SK-N-MC (cell line): ENCODE data around the gene NFIX.

Source experiments
- DNase-seq: peaks from one replicate; pipeline ENCODE4 v3.0.0-alpha.2; 2011; ENCODE audit warnings: low read depth, low spot score
- H3K27ac ChIP-seq: fragments of 200-600 bp; sonication (generic); 2 replicates; pipeline ENCODE4 v1.5.1; 2016; ENCODE audit warnings: mixed run types
- H3K36me3 ChIP-seq: fragments of 200-600 bp; sonication (generic); 2 replicates; pipeline ENCODE4 v1.6.1; 2017; ENCODE audit warnings: antibody characterized with exemption, low read length, mixed read lengths; ENCODE audit not compliant: insufficient read depth
- H3K4me3 ChIP-seq: fragments of 200-600 bp; sonication (generic); 2 replicates; pipeline ENCODE4 v1.5.1; 2016
- H3K9ac ChIP-seq: fragments of 200-600 bp; sonication (generic); 2 replicates; pipeline ENCODE4 v1.8.0; 2017; ENCODE audit warnings: mixed run types, mixed read lengths; ENCODE audit not compliant: insufficient read length
- H3K9me3 ChIP-seq: fragments of 200-600 bp; sonication (generic); 2 replicates; pipeline ENCODE4 v1.6.1; 2017; ENCODE audit warnings: low read depth, mild to moderate bottlenecking, antibody characterized with exemption, low read length, moderate library complexity, mixed read lengths
- EZH2 ChIP-seq: fragments of 200-600 bp; sonication (generic); IDR thresholded peaks from one replicate; pipeline ENCODE4 v1.6.1; 2017; ENCODE audit warnings: antibody characterized with exemption
- FOXP2 ChIP-seq: optimal IDR thresholded peaks from 2 replicates; pipeline ENCODE3; 2011; ENCODE audit warnings: mild to moderate bottlenecking, moderate library complexity; ENCODE audit not compliant: insufficient read depth; ENCODE audit errors: extremely low read length, control extremely low read depth
- POLR2AphosphoS5 ChIP-seq: IDR thresholded peaks from 2 replicates; pipeline ENCODE4 v1.6.1; 2012; ENCODE audit warnings: mild to moderate bottlenecking, low read depth, low read length, borderline replicate concordance

Gene NFIX

DNA sequence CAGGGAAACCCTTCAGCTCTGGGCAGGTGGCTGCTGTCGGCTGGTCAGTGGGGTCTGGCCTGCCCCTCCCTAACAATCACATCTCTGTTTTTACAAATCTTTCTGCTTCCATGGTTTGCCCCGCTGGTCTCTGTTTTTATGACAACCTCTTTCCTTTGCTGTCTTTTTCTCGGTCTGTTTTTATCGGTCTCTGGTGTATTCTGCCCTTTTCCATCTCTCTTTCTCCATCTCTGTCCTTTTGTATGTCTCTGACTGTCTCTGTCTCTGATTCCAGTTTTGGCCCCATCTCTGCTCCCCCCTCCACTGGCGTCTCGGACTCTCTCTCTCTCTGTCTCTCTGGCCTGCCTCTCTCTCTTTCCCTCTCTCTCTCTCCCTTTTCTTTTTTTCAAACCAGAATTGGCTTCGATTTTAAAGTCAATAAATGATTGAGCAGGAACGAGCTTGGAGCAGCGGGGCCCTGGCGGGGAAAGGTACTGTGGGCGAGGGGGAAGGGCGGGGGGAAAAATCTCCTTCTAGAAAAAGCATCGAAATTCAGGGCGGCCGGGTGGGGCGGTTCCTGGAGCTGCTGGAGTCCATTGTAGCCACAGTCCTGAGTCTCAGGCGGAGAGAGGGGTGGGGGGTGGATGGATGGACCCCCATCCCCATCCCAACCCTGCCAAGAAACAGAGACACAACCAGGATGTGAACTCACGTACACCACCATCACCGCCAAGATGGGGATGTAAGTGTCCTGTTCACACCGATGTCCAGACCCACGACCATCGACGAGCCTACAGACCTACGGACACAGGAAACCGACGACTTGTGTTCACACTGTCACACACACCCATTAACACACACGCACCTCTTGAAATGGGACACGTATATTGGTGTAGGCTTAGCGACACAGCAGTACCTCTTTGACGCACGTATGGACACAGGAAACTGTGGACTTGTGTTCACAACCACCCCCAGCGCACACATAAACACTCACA is 3.0 kb downstream of the NFIX start:
- Histone ChIP-seq H3K36me3 (peaks cover 4% of the 10 kb centered on the region; the same call in 1 of the 2 replicates), H3K9ac (no peak overlapping the region), H3K4me3 (no peak overlapping the region), H3K9me3 (no peaks in the 10 kb centered on the region), H3K27ac (peak overlapping the region; percentile 74)
- TF ChIP-seq POLR2AphosphoS5: no peak
- TF ChIP-seq EZH2: no peak
- no peak for DNase-seq

DNA sequence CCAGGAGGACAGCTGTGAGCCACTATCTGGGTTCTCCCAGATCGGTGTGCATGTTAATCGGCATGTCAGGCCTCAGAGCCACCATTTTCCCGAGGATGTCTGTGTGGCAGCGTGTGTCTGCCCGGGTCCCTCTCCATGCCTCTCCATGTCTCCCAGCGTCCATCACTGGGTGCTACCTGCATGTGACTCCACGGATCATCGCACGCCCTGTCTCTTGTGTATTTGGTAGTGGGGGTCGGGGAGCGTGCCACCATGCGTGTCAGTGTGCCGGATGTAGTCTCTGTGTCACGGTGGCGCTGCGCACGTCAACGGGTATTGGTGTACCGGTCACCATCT is 5.9 kb downstream of the NFIX start:
- DNase-seq: no peak
- Histone ChIP-seq H3K9ac (no peak overlapping the region), H3K4me3 (no peak overlapping the region), H3K9me3 (no peaks in the 10 kb centered on the region), H3K27ac (no peak overlapping the region), H3K36me3 (peaks cover 4% of the 10 kb centered on the region; the same call in 1 of the 2 replicates)
- TF ChIP-seq POLR2AphosphoS5: no peak
- no peak for TF ChIP-seq FOXP2
- TF ChIP-seq EZH2: no peak

- no peak for TF ChIP-seq POLR2AphosphoS5
- peaks cover 4% of the 10 kb centered on the region; the same call in 1 of the 2 replicates for H3K36me3 ChIP-seq
- H3K9ac ChIP-seq: no peak overlapping the region
Measured at GRCh38 chr19:13001502-13002165, 6.4 kb downstream of the NFIX start.

DNA sequence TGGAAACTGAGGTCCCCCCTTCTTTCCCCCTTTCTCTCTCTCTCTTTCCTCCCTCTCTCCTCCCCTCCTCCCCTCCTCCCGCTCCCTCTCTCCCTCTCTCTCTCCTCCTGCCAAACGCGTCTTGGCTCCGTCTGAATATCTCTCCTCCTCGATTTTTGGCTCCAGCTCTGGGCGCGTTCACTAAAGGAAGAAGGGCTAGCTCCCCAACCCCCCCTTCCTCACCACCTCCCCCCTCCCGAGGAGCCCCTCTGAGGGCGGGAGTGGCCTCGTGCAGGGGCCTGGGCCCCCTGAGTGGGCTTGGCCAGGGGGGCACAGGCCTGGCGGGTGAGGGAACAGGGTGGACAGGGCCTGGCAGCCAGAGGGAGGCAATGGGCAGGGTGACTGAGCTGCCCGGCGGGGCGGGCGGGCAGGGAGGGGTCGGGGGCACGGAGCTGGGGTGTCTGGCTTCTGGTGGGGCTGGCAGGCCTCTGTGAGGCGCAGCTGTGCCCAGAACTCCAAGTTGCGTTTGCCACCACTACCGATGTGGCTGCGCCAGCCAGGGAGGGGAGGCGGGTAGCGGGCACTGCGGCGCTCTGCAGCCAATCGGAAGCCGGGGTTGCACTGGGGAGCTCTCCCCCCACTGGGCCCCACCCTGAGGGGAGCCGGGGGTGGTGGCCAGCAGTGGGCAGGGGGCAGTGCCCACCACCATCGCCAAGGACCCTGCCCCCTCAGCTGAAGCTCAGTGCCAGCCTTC is 7.1 kb downstream of the NFIX start:
- Histone ChIP-seq H3K27ac (0 out of 2 replicates have a peak overlapping the region, but pooled peaks have one; percentile 36), H3K4me3 (no peak overlapping the region)
- TF ChIP-seq EZH2 (no peak), FOXP2 (no peak), POLR2AphosphoS5 (no peak)

More at GRCh38 chr19:13001502-13002165, 6.4 kb downstream of the NFIX start:
- Histone ChIP-seq H3K4me3 (no peak overlapping the region), H3K9me3 (no peaks in the 10 kb centered on the region), H3K27ac (0 out of 2 replicates have a peak overlapping the region, but pooled peaks have one; percentile 36)
- DNase-seq: no peak

DNA sequence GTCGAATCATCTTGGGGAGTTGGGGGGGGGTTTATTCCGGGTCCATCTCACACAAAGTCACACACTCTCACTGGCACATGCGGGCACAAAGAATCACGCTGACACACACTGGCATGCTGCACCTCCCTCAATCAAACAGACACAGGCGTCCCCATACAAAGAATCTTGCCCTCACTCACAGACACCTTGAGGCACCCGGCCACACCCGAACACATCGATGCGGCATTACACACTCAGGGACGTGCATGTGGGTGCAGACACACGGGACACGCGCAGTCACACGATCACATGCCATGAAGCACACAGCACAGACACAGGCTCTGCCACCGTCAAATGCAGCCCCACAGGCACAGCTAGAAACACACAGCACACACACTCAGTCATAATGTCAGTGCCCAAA is 7.8 kb downstream of the NFIX start:
- no peak overlapping the region for H3K4me3 ChIP-seq

More for the DNA sequence above, 7.1 kb downstream of the NFIX start:
- no peak for DNase-seq
- H3K36me3 ChIP-seq: peaks cover 4% of the 10 kb centered on the region; the same call in 1 of the 2 replicates
- H3K9me3 ChIP-seq: no peaks in the 10 kb centered on the region
- no peak overlapping the region for H3K9ac ChIP-seq

DNA sequence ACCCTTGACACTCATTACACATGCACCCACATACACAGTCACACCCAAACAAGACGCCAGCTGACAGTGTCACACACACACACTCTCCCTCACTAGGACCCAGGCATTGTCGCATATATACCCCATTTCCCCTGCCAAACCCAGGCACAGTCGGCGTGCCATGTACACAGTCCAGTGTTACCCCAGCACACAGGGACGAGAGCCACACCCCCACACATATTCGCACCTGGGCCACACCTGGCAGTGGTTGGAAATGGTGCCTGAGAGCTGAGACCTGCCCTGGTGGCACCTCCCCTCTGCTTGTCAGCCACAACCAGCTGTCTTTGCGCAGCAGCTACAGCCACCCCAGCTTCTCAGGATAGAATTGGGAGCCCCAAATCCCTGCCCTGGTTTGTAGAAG is 9.0 kb downstream of the NFIX start:
- Histone ChIP-seq H3K9ac (no peak overlapping the region), H3K4me3 (no peak overlapping the region), H3K9me3 (no peaks in the 10 kb centered on the region), H3K36me3 (no peaks in the 10 kb centered on the region), H3K27ac (no peak overlapping the region)
- DNase-seq: no peak
- TF ChIP-seq EZH2: no peak
- no peak for TF ChIP-seq FOXP2
- TF ChIP-seq POLR2AphosphoS5: no peak

More for the DNA sequence above, 7.8 kb downstream of the NFIX start:
- TF ChIP-seq EZH2 (no peak), POLR2AphosphoS5 (no peak), FOXP2 (no peak)
- H3K9ac ChIP-seq: no peak overlapping the region
- peak overlapping the region; percentile 25; the same call in 1 of the 2 replicates for H3K27ac ChIP-seq
- peaks cover 4% of the 10 kb centered on the region; the same call in 1 of the 2 replicates for H3K36me3 ChIP-seq
- no peak for DNase-seq
- H3K9me3 ChIP-seq: no peaks in the 10 kb centered on the region

- no peak for TF ChIP-seq POLR2AphosphoS5
- TF ChIP-seq EZH2: no peak
- no peak for TF ChIP-seq FOXP2
- Histone ChIP-seq H3K36me3 (no peaks in the 10 kb centered on the region), H3K9me3 (no peaks in the 10 kb centered on the region), H3K9ac (no peak overlapping the region), H3K4me3 (no peak overlapping the region), H3K27ac (no peak overlapping the region)
- no peak for DNase-seq
Measured at GRCh38 chr19:13005253-13005652, 10.0 kb downstream of the NFIX start.

DNA sequence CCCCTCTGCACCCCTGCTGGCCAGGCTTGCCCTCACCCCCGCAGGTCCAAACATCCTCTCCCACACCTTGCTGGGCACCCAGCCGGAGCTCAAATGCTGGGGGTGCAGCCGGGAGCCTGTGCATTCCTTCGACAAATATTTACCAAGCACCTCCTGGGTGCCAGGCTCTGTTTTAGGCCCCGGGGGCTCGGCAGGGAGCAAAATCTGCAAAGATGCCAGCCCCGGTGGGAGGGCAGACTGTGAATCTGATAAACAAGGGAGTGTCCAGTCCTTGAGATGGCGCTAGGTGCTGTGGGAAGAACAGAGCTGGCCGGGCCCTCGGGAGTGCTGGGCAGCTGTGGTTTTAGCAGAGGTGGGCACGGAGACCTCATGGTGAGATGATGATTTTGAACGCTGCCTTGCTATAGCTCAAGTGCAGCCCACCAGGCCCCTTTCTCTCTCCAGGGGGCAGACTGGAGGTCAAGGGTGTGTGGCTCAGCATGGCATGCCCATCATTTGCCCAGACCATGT is 10.6 kb downstream of the NFIX start:
- Histone ChIP-seq H3K36me3 (no peaks in the 10 kb centered on the region), H3K4me3 (no peak overlapping the region), H3K9ac (no peak overlapping the region), H3K9me3 (no peaks in the 10 kb centered on the region), H3K27ac (no peak overlapping the region)
- no peak for TF ChIP-seq FOXP2
- no peak for TF ChIP-seq POLR2AphosphoS5
- no peak for TF ChIP-seq EZH2
- DNase-seq: no peak
